ENCODE results near the gene RNF180.

RNF180 gene

DNA sequence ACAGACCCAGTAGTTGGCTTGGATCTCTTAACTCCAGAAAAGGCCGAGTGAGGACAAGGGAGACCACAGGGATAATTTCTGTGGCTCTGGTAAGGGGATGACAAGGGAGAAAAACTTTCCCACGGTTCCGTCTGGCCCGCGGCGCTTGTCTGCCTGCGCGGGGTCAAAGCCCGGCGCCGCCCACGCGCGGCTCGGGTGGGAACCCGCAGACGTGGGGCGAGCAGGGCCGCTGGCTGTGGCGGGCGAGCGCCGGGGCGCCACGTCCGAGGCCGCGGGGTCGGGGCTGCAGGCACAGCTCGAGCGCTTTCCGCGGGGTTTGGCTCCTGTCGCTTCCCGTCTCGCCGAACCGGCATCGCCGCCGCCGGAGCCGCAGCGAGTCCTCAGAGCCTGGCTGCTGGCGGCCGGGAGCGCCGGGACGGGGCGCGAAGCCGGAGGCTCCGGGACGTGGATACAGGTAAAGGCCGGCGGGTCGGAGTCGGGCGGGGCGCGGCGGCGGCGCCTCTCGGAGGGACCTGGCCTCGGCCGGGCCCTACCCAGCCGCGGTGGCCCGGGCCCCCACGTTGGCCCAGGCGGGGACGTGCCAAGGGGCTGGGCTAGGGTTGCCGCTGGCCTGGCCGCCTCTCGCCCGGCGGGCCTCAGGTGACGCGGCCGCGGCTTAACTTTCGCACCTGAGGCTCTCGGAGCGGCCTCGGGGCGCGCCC, at the start of gene RNF180:
RNF180 (plus strand) TSS at position 344 of the 701 bp plus-strand sequence. CDS start 34,965 bp downstream, outside the sequence.
- DNase-seq (ENCODE audit: low spot score), result no peak

DNA sequence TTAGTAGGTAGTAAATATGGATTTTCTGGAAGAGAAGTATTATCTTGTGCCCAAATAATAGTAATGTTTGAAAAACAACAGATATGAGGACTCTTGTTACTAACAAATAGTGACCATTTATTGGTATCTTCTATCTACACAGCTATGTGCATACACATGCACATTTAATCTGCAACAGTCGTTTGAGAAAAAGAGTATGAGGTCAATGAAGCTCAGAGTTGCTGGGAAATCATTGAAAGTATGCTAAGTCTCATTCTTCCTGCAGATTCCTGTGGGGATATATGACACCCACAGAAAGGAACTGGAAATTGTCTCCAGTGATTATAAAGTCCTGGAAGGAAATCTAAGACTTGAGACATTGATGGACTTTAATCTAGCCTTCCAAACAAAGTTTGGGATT, 40.1 kb upstream of the RNF180 start:
- no peak for DNase-seq (ENCODE audit: low spot score)

DNA sequence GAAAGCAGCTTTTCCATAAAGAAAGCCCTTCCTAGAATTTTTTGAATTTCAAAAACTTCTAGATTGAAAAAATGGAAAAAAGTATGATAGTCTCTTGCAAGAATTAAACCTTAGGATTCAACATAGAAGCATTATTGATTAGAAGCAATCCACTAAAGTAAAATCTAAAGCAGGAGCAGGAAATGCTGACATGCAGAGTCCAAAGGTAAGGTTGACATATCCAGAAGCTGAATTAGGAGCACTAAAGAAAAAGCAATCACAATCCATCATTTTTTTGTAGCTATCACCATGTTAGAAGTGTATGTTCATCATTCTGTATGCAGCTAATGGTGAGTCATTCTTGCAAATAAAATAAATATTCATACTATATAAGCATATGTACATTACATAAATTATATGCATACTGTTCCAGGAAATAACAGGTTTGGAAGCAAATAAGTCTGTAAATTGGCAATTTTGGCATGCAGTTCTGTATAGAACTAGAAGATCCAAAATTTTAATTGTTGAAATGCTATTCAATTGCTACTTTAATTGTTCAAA, 39.4 kb upstream of the RNF180 start:
- no peak for DNase-seq (ENCODE audit: low spot score)

GRCh38 chr5:64140018-64140417, 25.6 kb upstream of the RNF180 start:
- DNase-seq (ENCODE audit: low spot score), result no peak

- DNase-seq (ENCODE audit: low spot score), result no peak
These were observed 21.0 kb upstream of the RNF180 start for GRCh38 chr5:64144425-64145215.

DNA sequence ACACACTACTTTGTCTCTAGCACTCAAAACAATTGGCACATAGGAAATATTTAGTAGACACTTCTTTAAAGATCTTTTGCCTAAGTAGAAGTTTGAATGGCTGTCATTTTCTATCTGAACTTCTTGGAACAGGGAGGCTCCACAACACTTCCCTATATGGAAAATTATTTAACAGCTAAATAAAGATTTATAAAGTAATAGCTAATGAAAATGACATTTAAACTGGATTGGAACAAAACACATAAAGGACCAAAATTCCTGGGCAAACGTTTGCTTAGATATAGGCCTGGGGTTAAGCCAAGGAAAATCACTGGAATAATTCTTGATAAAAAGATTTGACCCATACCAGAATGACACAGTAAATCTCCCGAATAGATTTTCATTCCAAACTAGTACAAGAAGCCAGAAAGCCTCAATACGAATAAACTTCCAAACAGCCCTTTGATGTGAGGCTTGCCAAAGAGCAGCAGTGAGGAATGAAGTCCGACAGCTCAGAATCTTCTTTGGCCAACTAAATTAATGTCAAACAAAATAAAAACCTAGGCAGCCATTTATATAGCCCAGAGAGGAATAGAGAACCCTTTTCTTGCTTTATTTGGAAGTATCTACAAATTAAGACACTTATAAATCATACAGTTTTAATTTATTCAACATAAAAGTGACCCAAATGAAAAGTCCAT, 20.3 kb upstream of the RNF180 start:
- DNase-seq (ENCODE audit: low spot score), result no peak

DNA sequence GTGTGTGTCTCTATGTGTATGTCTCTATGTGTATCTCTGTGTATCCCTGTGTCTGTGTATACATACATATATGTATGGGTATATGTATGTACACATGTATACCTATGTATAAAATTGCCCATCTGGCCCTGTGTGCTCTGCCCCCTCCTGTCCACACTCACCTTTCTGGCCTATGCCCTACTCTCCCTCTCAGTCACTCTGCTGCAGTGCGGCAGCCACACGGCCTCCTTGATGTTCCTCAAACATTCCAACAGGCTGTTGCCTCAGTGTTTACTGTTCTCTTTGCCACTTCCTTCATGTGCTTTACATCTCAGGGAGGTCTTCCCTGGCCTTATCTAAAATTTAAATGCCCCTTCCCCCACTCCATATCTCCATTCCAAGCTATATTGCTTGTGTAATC, 18.3 kb upstream of the RNF180 start:
- DNase-seq (ENCODE audit: low spot score), result no peak

GRCh38 chr5:64147849-64148441, 17.7 kb upstream of the RNF180 start:
- DNase-seq (ENCODE audit: low spot score), result peak; percentile 43

DNA sequence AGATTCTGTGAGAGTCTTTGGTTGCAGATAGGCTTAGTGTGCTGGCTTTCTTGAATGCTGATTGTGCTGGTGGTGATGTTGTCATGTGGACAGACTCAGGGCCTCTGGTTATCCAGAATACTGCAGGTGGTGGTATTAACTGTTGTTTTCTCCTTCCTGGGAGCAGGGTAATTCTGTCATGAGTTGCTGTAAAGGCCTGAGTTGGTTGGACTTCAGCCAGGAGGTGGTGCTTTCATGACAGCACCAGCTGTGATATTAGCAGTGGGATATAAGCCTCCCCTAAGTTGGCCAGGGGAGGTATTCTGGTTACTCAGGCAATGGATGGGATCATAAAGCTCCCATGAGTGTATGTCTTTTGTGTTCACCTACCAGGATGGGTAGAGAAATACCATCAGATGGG, 16.4 kb upstream of the RNF180 start:
- DNase-seq (ENCODE audit: low spot score), result no peak

DNA sequence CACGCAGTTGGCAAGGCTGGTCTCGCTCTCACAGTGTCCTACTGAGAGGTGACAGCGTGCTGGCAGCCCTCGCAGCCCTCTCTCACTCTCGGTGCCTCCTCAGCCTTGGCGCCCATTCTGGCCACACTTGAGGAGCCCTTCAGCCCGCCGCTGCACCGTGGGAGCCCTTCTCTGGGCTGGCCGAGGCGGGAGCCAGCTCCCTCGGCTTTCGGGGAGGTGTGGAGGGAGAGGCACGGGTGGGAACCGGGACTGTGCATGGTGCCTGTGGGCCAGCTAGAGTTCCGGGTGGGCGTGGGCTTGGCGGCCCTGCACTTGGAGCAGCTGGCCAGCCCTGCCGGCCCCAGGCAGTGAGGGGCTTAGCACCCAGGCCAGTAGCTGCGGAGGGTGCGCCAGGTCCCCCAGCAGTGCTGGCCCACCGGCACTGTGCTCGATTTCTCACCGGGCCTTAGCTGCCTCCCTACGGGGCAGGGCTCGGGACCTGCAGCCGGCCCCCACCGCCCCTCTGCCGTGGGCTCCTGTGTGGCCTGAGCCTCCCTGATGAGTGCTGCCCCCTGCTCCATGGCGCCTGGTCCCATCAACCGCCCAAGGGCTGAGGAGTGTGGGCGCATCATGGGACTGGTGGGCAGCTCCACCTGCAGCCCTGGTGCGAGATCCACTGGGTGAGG, 15.7 kb upstream of the RNF180 start:
- DNase-seq (ENCODE audit: low spot score), result no peak

- DNase-seq (ENCODE audit: low spot score), result no peak
These were observed 9.4 kb upstream of the RNF180 start for GRCh38 chr5:64156261-64156660.

DNA sequence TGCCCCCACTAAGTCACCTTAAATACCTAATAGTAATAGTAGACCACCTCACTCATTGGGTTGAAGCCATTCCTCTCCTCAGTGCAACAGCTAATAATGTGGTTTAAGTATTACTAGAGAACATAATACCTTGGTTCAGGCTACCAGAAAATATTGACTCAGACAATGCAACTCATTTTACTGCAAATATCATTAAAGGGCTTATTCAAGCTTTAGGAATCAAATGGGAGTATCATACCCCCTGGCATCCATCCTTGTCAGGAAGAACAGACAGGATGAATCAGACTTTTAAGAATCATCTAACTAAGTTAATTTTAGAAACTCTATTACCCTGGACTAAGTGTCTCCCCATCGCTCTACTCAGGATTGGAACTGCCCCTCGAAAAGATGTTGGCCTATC, 6.8 kb upstream of the RNF180 start:
- no peak for DNase-seq (ENCODE audit: low spot score)

DNA sequence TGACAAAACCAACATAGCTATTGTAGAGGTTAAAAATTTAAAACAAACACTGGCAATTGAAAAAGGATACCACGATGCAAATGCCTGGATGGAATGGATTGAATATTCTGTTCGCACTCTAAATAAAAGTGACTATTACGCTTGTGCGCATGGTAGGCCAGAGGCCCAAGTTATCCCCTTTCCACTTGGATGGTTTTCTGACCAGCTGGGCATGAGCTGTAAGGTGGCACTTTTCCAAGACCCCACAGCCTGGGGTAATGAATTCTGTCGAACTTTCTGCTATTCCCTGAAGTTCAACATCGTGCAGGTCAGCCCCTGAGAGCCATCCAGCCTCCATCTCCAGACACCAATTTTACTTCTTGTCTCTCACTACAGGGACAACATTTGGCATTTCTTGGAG, 5.4 kb upstream of the RNF180 start:
- DNase-seq (ENCODE audit: low spot score), result no peak

GRCh38 chr5:64161420-64161819, 4.2 kb upstream of the RNF180 start:
- DNase-seq (ENCODE audit: low spot score), result no peak

DNA sequence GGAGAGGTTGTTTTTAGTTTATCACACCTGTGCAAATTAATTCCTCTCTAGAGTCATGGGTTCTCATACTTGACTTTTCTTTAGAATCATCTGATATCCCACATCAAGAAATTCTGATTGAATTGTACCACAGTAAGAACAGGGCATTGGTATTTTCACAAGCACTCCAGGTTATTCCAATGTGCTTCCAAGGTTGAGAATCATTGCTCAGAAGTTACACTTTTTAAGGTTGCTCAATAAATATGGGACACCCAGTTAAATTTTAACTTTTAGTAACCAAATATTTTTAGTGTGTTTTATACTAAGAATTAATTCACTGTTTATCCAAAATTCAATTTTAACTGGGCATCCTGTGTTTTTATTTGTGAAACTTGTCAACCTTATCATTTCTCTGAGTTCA, 2.5 kb upstream of the RNF180 start:
- no peak for DNase-seq (ENCODE audit: low spot score)

DNA sequence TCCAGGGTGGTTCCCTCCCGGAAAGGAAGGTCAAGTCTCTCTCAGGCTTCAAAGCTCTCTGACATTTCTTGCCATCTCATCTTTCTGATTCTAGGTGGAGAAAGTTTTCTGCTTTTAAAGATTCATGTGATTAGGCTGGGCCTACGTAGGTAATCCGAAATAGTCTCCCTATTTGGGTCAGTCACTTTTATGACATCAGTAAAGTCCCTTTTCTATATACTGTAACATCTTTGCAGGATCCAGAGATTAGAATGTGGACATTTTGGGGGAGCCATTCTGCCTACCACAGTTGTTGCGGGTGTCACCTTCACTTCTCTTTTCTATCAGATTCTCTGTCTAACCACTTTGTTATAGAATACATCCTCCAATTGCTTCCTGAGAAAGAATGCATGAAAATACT, 1.9 kb upstream of the RNF180 start:
- DNase-seq (ENCODE audit: low spot score), result no peak

DNA sequence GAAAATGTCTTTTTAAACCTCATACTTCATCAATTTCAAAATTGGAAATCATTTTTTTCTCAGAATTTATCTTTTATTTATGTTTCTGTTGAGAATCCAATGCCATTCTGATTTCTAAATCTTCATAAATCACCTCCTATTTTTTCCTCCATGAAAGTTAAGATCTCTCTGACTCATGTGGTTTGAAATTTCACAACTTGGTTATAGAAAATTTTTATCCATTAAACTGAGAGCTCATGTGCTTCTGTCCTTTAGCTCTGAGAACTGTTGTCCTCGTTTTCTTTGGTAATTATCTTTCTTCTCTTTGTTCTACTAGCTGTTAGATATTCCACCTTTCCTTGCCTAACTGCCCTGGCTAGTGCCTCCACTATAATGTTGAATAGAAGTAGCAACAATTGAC, 1.5 kb upstream of the RNF180 start:
- DNase-seq (ENCODE audit: low spot score), result no peak

DNA sequence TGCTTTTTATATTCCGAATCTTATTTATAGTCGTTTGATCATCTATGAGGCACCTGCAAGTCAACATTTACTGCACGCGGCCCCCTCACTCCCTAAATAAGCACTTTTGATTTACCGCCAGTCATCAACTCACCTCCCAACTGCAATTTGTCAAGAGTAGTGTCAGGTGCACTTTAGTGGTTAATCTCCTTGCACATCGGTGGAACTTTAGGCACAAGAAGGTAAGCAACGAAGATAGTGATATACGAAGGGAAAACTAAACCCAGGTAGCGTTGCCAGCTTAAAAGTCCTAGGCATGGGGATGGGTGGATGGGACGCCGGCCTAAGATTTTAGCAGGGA, 513 bp upstream of the RNF180 start:
- no peak for DNase-seq (ENCODE audit: low spot score)

DNA sequence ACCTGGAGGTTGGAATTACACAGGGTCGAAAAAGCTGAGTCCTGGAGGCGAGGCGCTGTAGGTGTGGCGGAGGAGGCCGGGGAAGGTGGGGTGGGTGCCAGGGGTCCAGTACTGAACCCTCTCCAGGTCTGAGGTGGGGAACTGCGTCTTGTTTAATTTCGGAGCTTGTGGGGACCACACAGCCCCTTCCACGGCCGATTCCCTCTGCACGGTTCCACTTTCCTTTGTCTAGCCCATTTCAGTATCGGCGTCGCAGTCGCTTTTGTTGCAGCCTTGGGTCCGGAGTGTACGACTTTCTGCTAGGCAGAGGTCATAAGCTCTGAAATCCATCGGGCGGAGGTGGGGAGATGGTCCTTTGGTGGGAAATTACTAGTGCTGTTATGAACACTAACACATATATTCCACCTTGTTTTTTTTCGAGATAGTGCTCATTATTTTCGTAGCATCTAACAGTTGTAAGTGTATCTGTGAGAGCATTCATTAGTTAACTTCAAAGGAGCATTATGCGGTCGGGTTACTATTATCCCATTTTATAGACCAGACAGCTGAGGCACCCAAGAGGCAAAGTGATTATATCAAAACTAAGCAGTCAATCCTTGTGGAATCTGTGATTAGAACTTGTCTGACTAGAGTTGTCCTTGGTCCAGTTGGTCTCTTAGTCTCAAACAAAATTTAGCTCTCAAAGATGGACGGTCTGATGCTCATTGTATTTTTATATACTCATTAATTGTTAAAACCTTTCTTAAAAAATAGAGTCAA, 737 bp downstream of the RNF180 start:
- no peak for DNase-seq (ENCODE audit: low spot score)

DNA sequence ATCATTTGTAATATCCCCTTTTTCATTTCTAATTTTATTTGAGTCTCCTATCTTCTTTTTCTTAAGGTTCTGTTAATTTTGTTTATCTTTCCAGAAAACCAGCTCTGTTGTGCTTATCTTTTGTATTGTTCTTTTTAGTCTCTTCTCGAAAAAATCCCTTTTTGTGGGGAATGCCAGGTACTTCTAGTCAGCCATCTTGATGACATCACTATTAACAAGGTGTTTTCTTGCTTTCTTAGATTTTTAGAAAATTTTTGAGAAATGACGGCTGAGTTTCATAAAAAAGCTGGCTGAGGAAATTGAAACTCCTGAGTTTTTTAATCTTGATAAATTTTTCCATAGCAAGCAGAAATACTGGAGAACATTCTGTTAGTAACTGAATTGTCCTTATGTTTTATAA, 10.7 kb downstream of the RNF180 start:
- DNase-seq (ENCODE audit: low spot score), result no peak

GRCh38 chr5:64180661-64181343, 15.2 kb downstream of the RNF180 start:
- no peak for DNase-seq (ENCODE audit: low spot score)

All from HuH-7.5 (cell line).